Karpas-422 (cell line): ENCODE measurements around the gene DAZAP2. TPM values are rescaled to one million over a fixed set of nuclear protein-coding genes. Genes with fewer than 3 reads are reported as not detected.
A peak's percentile ranks its signal among the peaks of the same experiment; 100 is the strongest.

Source experiments
- DNase-seq: peaks from one replicate; pipeline ENCODE4 v3.0.0-alpha.2; 2015
- H2AFZ ChIP-seq: fragments of 200-600 bp; sonication (generic); 2 replicates; pipeline ENCODE4 v1.6.1; 2014; ENCODE audit warnings: antibody characterized with exemption, low read length, mixed read lengths
- H3K27ac ChIP-seq: fragments of 200-600 bp; sonication (generic); 2 replicates; pipeline ENCODE4 v1.5.1; 2014; ENCODE audit warnings: mild to moderate bottlenecking, low read length, moderate library complexity
- H3K27me3 ChIP-seq: fragments of 200-600 bp; sonication (generic); 2 replicates; pipeline ENCODE4 v1.6.1; 2014; ENCODE audit warnings: low read length, mixed read lengths
- H3K36me3 ChIP-seq: fragments of 200-600 bp; sonication (generic); 2 replicates; pipeline ENCODE4 v1.6.1; 2014; ENCODE audit warnings: low read length, mixed read lengths; ENCODE audit not compliant: insufficient read depth
- H3K4me1 ChIP-seq: fragments of 200-600 bp; sonication (generic); 2 replicates; pipeline ENCODE4 v1.6.1; 2014; ENCODE audit warnings: mild to moderate bottlenecking, low read length, mixed read lengths
- H3K4me2 ChIP-seq: fragments of 200-600 bp; sonication (generic); 2 replicates; pipeline ENCODE4 v1.6.1; 2014; ENCODE audit warnings: low read length, low read depth, mild to moderate bottlenecking; ENCODE audit not compliant: poor library complexity, severe bottlenecking
- H3K4me3 ChIP-seq: fragments of 200-600 bp; sonication (generic); 2 replicates; pipeline ENCODE4 v1.5.1; 2014; ENCODE audit warnings: mild to moderate bottlenecking, antibody characterized with exemption, low read length, mixed read lengths
- H3K79me2 ChIP-seq: fragments of 200-600 bp; sonication (generic); 2 replicates; pipeline ENCODE4 v1.6.1; 2014; ENCODE audit warnings: mild to moderate bottlenecking, low read length, mixed read lengths
- H3K9ac ChIP-seq: fragments of 200-600 bp; sonication (generic); 2 replicates; pipeline ENCODE4 v1.6.0; 2014; ENCODE audit warnings: low read length
- H3K9me2 ChIP-seq: fragments of 200-600 bp; sonication (generic), shearing (Covaris generic); replicated peaks from 2 replicates; pipeline ENCODE4 v1.6.0; 2014; ENCODE audit warnings: mild to moderate bottlenecking, low read length, moderate library complexity; ENCODE audit not compliant: insufficient read depth
- H3K9me3 ChIP-seq: fragments of 300-700, 200-600 bp; sonication (generic); 2 replicates; pipeline ENCODE4 v1.6.1; 2014; ENCODE audit warnings: low read length, mixed read lengths
- H4K20me1 ChIP-seq: fragments of 200-600 bp; sonication (generic); 2 replicates; pipeline ENCODE4 v1.6.1; 2014; ENCODE audit warnings: mild to moderate bottlenecking, antibody characterized with exemption, low read length, low read depth; ENCODE audit not compliant: insufficient read depth
- total RNA-seq: library from RNA; depleted of rRNA; stranded (reverse); fragments of >200 nt; shearing (Covaris generic); gene quantifications from 2 replicates; pipeline ENCODE4 v1.2.3, GENCODE V29; 2014; ENCODE audit warnings: low replicate concordance; rRNA removed

Gene DAZAP2
- total RNA-seq, result 189 and 362 TPM in 2 replicates

DNA sequence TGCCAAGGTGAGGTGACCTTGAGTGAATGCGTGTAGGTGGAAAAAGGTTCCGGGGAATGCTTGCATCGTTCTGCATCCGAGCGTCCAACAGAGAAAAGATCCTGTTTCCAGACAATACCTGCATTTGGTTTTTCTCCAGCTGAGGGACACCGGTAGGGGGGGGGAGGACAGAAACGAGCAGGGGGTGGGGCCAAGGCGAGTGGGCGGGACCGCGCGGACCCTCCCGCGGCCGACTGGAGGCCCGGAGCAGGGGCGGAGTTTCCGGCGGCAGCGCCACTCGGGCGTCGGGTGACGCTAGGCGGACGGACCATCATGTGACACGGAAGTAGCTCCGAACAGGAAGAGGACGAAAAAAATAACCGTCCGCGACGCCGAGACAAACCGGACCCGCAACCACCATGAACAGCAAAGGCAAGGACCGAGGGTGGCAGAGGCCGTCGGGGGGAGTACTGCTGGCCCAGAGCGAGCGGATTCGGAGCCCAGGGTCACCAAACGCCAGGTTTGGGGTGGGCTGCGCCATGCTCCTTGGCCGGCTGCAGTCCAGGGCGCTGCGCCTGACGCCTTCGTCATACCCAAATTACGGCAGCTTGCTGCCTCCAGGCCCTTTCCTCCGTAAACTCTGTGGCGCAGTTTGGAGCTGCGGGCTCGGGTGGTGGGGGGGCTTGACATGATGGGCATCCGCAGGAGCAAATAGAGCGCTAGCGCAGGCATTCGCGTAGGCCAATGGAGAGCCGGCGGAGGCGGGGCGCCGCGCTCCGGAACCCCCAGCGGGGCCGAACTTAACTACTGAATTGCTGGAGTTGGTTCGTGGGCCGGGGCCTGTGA lies at the start of gene DAZAP2:
TSS of gene DAZAP2 (plus strand) at position 317 of the 825 bp plus-strand sequence. CDS start at position 399, 82 bp downstream.
- peaks cover 25% of the 10 kb centered on the region for H3K79me2 ChIP-seq
- H3K27ac ChIP-seq, result peak within 1 kb of the TSS; percentile 95
- H3K27me3 ChIP-seq, result no peaks in the 10 kb centered on the region
- H3K9me3 ChIP-seq, result no peaks in the 10 kb centered on the region
- peak within 1 kb of the TSS; percentile 100 for H3K9ac ChIP-seq
- no peaks in the 10 kb centered on the region for H3K9me2 ChIP-seq
- peak within 1 kb of the TSS; percentile 70 for H2AFZ ChIP-seq
- peak; percentile 98 for DNase-seq
- H3K36me3 ChIP-seq, result peaks cover 16% of the 10 kb centered on the region; the same call in 1 of the 2 replicates
- H3K4me3 ChIP-seq, result peak within 1 kb of the TSS; percentile 98
- peak within 1 kb of the TSS; percentile 76 for H3K4me2 ChIP-seq
- peaks cover 16% of the 10 kb centered on the region for H3K4me1 ChIP-seq
- peaks cover 8% of the 10 kb centered on the region; the same call in 1 of the 2 replicates for H4K20me1 ChIP-seq

DNA sequence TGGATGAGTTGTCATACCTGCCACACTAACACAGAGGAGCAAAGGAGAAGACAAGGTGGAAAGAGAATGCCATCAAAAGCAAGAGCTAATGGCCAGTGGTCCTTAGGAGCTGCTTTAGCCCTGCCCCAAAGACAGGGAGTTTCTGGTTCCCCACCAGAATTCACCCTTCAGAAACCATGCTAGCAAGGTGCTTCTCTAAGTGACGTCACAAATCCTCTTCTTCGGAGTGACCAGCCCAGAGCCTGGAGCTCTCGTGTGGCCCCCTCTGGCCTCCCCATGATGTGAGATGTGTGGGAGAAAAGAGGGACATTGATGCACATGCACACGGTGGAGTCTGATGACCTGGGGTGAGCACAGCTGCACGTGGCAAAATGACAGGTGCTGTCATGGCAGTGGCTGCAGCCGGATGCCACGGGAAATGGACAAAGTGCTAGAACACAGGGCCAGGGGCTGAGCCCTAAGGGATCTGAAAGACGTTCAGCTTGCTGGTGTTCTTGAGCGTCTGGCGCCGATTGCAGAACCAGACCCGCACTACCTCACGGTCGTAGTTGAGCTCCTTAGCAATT lies 48.8 kb upstream of the DAZAP2 start:
- no peak for DNase-seq
- Histone ChIP-seq H3K27me3 (no peaks in the 10 kb centered on the region), H3K9me2 (no peaks in the 10 kb centered on the region), H3K4me1 (peaks cover 21% of the 10 kb centered on the region), H3K9ac (no peak overlapping the region), H4K20me1 (no peaks in the 10 kb centered on the region), H3K36me3 (no peaks in the 10 kb centered on the region), H3K9me3 (no peaks in the 10 kb centered on the region), H3K4me3 (no peak overlapping the region), H2AFZ (no peak overlapping the region), H3K79me2 (no peaks in the 10 kb centered on the region), H3K4me2 (no peak overlapping the region), H3K27ac (no peak overlapping the region)

DNA sequence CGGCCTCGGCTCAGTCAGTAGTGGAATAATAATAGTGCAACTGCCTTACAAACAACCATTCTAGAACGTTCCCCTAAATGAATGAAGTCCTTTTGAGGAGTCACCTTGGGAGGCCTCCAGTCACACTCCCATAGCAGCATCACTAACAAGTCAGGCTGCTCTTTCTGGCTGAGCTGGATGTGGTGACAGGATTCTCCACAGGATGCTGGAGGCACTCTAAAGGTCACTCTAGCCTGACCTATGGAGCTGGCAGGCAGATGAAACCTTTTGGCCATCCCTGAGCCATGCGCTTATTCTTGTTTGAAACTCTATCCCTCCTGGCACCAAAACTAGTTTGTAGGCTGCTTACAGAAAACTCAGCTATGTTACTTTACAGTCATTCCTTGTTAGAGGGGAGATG lies 47.8 kb upstream of the DAZAP2 start:
- H3K79me2 ChIP-seq, result no peaks in the 10 kb centered on the region
- no peak for DNase-seq
- no peak overlapping the region for H3K9ac ChIP-seq
- no peaks in the 10 kb centered on the region for H3K9me3 ChIP-seq
- no peak overlapping the region for H3K4me3 ChIP-seq
- H4K20me1 ChIP-seq, result no peaks in the 10 kb centered on the region
- H3K27me3 ChIP-seq, result no peaks in the 10 kb centered on the region
- H3K9me2 ChIP-seq, result no peaks in the 10 kb centered on the region
- no peaks in the 10 kb centered on the region for H3K36me3 ChIP-seq
- H3K4me1 ChIP-seq, result peaks cover 21% of the 10 kb centered on the region
- H3K27ac ChIP-seq, result no peak overlapping the region
- H2AFZ ChIP-seq, result no peak overlapping the region
- no peak overlapping the region for H3K4me2 ChIP-seq

- Histone ChIP-seq H3K9me3 (no peaks in the 10 kb centered on the region), H3K4me3 (no peak overlapping the region), H3K4me2 (no peak overlapping the region), H3K9ac (no peak overlapping the region), H2AFZ (no peak overlapping the region), H4K20me1 (no peaks in the 10 kb centered on the region), H3K36me3 (no peaks in the 10 kb centered on the region), H3K79me2 (no peaks in the 10 kb centered on the region), H3K4me1 (peaks cover 21% of the 10 kb centered on the region), H3K27ac (no peak overlapping the region), H3K27me3 (no peaks in the 10 kb centered on the region), H3K9me2 (no peaks in the 10 kb centered on the region)
- no peak for DNase-seq
Measured at GRCh38 chr12:51191516-51192283, 46.9 kb upstream of the DAZAP2 start.

DNA sequence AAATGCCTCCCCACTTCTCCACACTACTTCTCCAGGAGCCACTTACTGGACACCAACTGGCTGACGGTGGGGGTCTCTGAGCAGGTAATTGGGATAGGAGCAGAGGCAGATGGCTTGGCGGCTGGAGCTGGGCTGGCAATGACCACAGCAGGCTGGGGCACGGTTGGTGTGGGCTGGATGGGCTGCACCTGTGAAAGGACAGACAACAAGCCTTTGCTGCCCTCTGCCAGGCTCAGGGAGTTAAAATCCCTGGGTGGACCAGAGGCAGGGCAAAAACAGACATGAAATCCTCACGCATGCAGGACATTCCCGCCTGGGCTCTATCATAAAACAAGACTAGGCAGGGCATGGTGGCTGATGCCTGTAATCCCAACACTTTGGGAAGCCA lies 46.3 kb upstream of the DAZAP2 start:
- H3K79me2 ChIP-seq, result no peaks in the 10 kb centered on the region
- H3K27ac ChIP-seq, result no peak overlapping the region
- H3K36me3 ChIP-seq, result no peaks in the 10 kb centered on the region
- H3K4me3 ChIP-seq, result no peak overlapping the region
- no peaks in the 10 kb centered on the region for H4K20me1 ChIP-seq
- H3K4me1 ChIP-seq, result peaks cover 20% of the 10 kb centered on the region
- H3K9me2 ChIP-seq, result no peaks in the 10 kb centered on the region
- no peaks in the 10 kb centered on the region for H3K9me3 ChIP-seq
- DNase-seq, result no peak
- H3K9ac ChIP-seq, result no peak overlapping the region
- H3K27me3 ChIP-seq, result no peaks in the 10 kb centered on the region
- no peak overlapping the region for H2AFZ ChIP-seq
- no peak overlapping the region for H3K4me2 ChIP-seq

DNA sequence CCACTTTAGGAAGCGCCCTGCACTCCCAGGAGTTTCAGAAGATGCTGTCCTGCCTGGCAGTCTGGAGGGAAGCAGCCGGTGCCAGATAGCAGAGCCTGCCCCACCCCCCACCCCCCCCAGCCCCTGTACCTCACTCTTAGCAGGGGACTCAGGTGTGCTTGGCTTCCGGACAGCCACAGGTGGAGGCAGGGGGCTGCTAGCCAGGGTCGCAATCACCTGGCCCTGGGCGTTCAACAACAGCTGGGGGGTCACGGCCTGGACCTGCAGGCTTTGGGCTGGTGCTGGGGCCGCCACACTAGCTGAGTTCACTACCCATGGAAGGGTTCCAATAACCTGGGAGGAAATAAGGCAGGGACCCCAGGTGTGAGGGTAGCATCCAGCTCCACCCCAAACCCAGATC lies 42.8 kb upstream of the DAZAP2 start:
- Histone ChIP-seq H3K27ac (no peak overlapping the region), H3K9me2 (no peaks in the 10 kb centered on the region), H4K20me1 (no peaks in the 10 kb centered on the region), H3K4me1 (no peaks in the 10 kb centered on the region), H3K4me3 (no peak overlapping the region), H3K27me3 (no peaks in the 10 kb centered on the region), H3K9ac (no peak overlapping the region), H3K79me2 (no peaks in the 10 kb centered on the region), H3K4me2 (no peak overlapping the region), H2AFZ (no peak overlapping the region), H3K9me3 (no peaks in the 10 kb centered on the region), H3K36me3 (no peaks in the 10 kb centered on the region)
- DNase-seq, result no peak

DNA sequence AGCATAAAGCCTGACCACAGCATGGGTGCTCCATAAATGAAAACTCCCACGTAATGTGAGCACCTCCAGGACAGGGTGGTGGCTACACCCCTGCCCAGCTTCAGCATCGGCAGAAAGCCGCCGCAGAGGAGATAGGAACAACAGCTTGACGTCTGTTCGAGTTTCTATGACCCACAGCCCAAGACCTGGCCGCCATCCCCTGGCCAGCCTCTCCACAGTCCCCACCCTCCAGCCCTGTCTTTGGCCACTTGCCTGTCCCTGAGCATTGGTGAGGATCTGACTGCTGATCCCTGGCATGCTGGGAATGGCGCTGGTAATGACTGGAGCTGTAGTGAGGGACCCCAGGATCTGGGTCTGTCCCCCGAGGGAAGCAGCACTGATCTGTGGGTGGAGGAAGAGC lies 42.1 kb upstream of the DAZAP2 start:
- no peak overlapping the region for H3K27ac ChIP-seq

More for the DNA sequence above, 42.1 kb upstream of the DAZAP2 start:
- no peak overlapping the region for H3K4me3 ChIP-seq
- no peaks in the 10 kb centered on the region for H3K4me1 ChIP-seq
- no peaks in the 10 kb centered on the region for H3K9me3 ChIP-seq
- H3K79me2 ChIP-seq, result no peaks in the 10 kb centered on the region
- H3K36me3 ChIP-seq, result no peaks in the 10 kb centered on the region
- H3K4me2 ChIP-seq, result no peak overlapping the region
- no peak for DNase-seq
- no peaks in the 10 kb centered on the region for H3K9me2 ChIP-seq
- H4K20me1 ChIP-seq, result no peaks in the 10 kb centered on the region
- H3K27me3 ChIP-seq, result no peaks in the 10 kb centered on the region
- no peak overlapping the region for H2AFZ ChIP-seq
- H3K9ac ChIP-seq, result no peak overlapping the region
